Measurements from ENCODE around the gene ARHGEF1.

Gene ARHGEF1

GRCh38 chr19:41920882-41921576 lies 38.0 kb downstream of the ARHGEF1 start:
- no peak for DNase-seq

GRCh38 chr19:41921577-41922576 lies 38.9 kb downstream of the ARHGEF1 start:
- no peak for DNase-seq

- DNase-seq: no peak
These were observed 39.6 kb downstream of the ARHGEF1 start for GRCh38 chr19:41922585-41922984.

- no peak for DNase-seq
These were observed 40.2 kb downstream of the ARHGEF1 start for GRCh38 chr19:41923045-41923788.

- DNase-seq: no peak
These were observed 41.5 kb downstream of the ARHGEF1 start for GRCh38 chr19:41924151-41925145.

- no peak for DNase-seq
These were observed 42.4 kb downstream of the ARHGEF1 start for GRCh38 chr19:41925208-41926003.

- no peak for DNase-seq
These were observed 43.2 kb downstream of the ARHGEF1 start for GRCh38 chr19:41926028-41926762.

- no peak for DNase-seq
These were observed 43.9 kb downstream of the ARHGEF1 start for GRCh38 chr19:41926763-41927496.

GRCh38 chr19:41927497-41928192 lies 44.7 kb downstream of the ARHGEF1 start:
- DNase-seq: no peak

GRCh38 chr19:41928221-41928683 lies 45.3 kb downstream of the ARHGEF1 start, which contains the start of gene ERFL:
TSS of gene ERFL (minus strand) at chr19:41928449. CDS start at chr19:41912919, 15,530 bp downstream.
- no peak for DNase-seq

- DNase-seq: no peak
These were observed 46.0 kb downstream of the ARHGEF1 start for GRCh38 chr19:41928754-41929535.

GRCh38 chr19:41929536-41930071 lies 46.6 kb downstream of the ARHGEF1 start:
- no peak for DNase-seq

- no peak for DNase-seq
These were observed 47.3 kb downstream of the ARHGEF1 start for GRCh38 chr19:41930322-41930722.

- DNase-seq: no peak
These were observed 48.1 kb downstream of the ARHGEF1 start for GRCh38 chr19:41930926-41931592.

GRCh38 chr19:41932259-41932719 lies 49.3 kb downstream of the ARHGEF1 start:
- DNase-seq: no peak

- no peak for DNase-seq
These were observed 49.8 kb downstream of the ARHGEF1 start for GRCh38 chr19:41932720-41933332.

Measured in NCI-H2029 treated with DMSO at 0.1 percent for 48 hours (cell line).